HPDE6-E6E7 (cell line): Measurements from ENCODE around the gene CNNM4.

Source experiments
- DNase-seq: peaks from one replicate; pipeline ENCODE4 v3.0.0; 2011; ENCODE audit warnings: missing footprints; ENCODE audit errors: extremely low spot score

The CNNM4 gene

GRCh38 chr2:96832408-96832753 is 71.7 kb downstream of the CNNM4 start:
- no peak for DNase-seq

- no peak for DNase-seq
Measured at GRCh38 chr2:96832754-96833507, 72.2 kb downstream of the CNNM4 start.

GRCh38 chr2:96835830-96836229 is 75.1 kb downstream of the CNNM4 start:
- no peak for DNase-seq

GRCh38 chr2:96837575-96837974 is 76.9 kb downstream of the CNNM4 start:
- no peak for DNase-seq

GRCh38 chr2:96838345-96839292 is 77.9 kb downstream of the CNNM4 start:
- no peak for DNase-seq

GRCh38 chr2:96839293-96839874 is 78.7 kb downstream of the CNNM4 start:
- DNase-seq = no peak

- no peak for DNase-seq
Measured at GRCh38 chr2:96839875-96840850, 79.5 kb downstream of the CNNM4 start.

GRCh38 chr2:96841701-96842495 is 81.2 kb downstream of the CNNM4 start:
- no peak for DNase-seq

- no peak for DNase-seq
Measured at GRCh38 chr2:96842600-96842999, 81.9 kb downstream of the CNNM4 start.

- DNase-seq = no peak
Measured at GRCh38 chr2:96843538-96844268, 83.0 kb downstream of the CNNM4 start, which contains the start of gene ANKRD23. ANKRD23 (minus strand) TSS chr2:96844021; CDS start chr2:96843992, 29 bp downstream.

- DNase-seq = no peak
Measured at GRCh38 chr2:96844405-96844808, 83.7 kb downstream of the CNNM4 start.

- DNase-seq = no peak
Measured at GRCh38 chr2:96846825-96847224, 86.1 kb downstream of the CNNM4 start.

- no peak for DNase-seq
Measured at GRCh38 chr2:96847586-96847985, 86.9 kb downstream of the CNNM4 start.

- no peak for DNase-seq
Measured at GRCh38 chr2:96848264-96848663, 87.6 kb downstream of the CNNM4 start.

GRCh38 chr2:96852667-96853066 is 92.0 kb downstream of the CNNM4 start:
- no peak for DNase-seq

- no peak for DNase-seq
Measured at GRCh38 chr2:96853321-96853720, 92.6 kb downstream of the CNNM4 start.

- DNase-seq = no peak
Measured at GRCh38 chr2:96856776-96857666, 96.3 kb downstream of the CNNM4 start.

- DNase-seq = peak; percentile 96
Measured at GRCh38 chr2:96857667-96858372, 97.1 kb downstream of the CNNM4 start, which contains the start of gene ANKRD39. ANKRD39 (minus strand) TSS chr2:96858016; CDS start chr2:96857987, 29 bp downstream.
